Fibroblast of peridontal ligament (primary cell): ENCODE results near the gene STRN3.
"Not testable (repeated sequence)": the region's sequence is repeated elsewhere in the genome, so short reads cannot be mapped to it uniquely, and the experiment has no call there.

Source experiments
- DNase-seq: peaks from one replicate; pipeline ENCODE4 v3.0.0-alpha.2; 2010; ENCODE audit errors: extremely low read depth

The STRN3 gene, protein sequence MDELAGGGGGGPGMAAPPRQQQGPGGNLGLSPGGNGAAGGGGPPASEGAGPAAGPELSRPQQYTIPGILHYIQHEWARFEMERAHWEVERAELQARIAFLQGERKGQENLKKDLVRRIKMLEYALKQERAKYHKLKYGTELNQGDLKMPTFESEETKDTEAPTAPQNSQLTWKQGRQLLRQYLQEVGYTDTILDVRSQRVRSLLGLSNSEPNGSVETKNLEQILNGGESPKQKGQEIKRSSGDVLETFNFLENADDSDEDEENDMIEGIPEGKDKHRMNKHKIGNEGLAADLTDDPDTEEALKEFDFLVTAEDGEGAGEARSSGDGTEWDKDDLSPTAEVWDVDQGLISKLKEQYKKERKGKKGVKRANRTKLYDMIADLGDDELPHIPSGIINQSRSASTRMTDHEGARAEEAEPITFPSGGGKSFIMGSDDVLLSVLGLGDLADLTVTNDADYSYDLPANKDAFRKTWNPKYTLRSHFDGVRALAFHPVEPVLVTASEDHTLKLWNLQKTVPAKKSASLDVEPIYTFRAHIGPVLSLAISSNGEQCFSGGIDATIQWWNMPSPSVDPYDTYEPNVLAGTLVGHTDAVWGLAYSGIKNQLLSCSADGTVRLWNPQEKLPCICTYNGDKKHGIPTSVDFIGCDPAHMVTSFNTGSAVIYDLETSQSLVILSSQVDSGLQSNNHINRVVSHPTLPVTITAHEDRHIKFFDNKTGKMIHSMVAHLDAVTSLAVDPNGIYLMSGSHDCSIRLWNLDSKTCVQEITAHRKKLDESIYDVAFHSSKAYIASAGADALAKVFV

GRCh38 chr14:31026077-31026449, at the start of gene STRN3:
STRN3 (minus strand) TSS chr14:31026379; CDS start chr14:31026185, 194 bp downstream.
- no peak for DNase-seq

GRCh38 chr14:31075144-31075543, 49.0 kb upstream of the STRN3 start:
- DNase-seq, result no peak

DNA sequence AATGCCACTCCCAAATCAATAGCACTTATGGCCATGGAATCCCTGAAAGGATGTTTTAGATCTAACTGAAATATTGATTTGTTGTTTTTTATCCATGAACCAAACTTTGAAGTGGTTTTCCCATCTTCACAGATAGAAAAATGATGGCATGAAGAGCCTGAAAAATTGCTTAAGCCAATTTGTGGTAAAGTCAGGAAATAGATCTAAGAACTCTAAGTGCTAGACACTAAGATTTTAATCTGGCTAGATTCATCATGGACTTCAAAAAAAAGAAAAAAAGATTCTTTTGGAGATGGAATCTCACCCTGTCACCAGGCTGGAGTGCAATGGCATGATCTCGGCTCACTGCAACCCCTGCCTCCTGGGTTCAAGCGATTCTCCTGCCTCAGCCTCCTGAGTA, 45.0 kb upstream of the STRN3 start:
- DNase-seq, result peak; percentile 19

DNA sequence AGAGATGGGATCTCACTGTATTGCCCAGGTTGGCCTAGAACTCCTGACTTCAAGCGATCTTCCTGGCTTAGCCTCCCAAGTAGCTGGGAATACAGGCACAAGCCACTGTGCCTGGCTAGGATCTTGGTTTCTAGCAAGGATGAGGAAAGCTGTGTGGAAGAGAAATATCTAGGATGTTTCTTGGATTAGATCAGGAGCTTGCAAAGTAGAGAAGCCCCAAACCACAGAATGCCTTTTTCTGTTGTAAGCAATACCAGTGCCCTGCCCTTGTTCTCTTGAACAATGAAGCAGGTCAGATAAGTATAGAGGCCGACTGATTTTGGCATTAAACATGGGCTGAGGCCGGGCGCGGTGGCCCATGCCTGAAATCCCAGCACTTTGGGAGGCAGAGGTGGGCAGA, 44.3 kb upstream of the STRN3 start:
- DNase-seq, result peak; percentile 94

GRCh38 chr14:31069343-31069742, 43.2 kb upstream of the STRN3 start:
- no peak for DNase-seq

DNA sequence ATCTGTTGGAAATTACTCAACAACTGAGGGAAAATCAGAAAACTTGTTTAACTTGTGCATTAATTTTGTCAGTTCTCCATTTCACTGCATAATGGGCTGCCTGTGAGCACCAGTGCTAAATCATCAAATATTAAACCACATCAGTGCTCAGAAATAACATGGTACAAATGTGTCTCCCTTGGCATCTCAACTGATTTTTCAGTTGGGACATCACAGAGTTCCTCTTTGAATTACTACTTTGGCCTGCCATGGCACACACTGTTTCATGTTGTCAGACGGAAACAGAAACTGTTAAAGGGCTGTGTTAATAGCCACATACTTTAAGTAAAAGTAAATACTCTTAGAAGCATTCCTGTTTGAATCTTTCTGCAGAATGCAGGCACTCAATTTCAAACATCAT, 42.1 kb upstream of the STRN3 start:
- no peak for DNase-seq

DNA sequence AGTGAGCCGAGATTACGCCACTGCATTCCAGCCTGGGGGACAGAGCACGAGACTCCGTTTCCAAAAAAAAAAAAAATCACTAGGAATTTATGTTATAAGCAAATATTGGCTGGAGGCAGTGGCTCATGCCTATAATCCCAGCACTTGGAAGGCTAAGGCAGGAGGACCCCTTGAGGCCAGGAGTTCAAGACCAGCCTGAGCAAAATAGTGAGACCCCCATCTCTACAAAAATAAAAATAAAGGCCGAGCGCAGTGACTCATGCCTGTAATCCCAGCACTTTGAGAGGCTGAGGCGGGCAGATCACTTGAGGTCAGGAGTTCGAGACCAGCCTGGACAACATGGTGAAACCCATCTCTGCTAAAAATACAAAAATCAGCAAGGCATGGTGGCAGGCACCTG, 36.7 kb upstream of the STRN3 start:
- not testable (repeated sequence) for DNase-seq

- DNase-seq, result no peak
Observed at GRCh38 chr14:31060253-31060875, 34.2 kb upstream of the STRN3 start.

DNA sequence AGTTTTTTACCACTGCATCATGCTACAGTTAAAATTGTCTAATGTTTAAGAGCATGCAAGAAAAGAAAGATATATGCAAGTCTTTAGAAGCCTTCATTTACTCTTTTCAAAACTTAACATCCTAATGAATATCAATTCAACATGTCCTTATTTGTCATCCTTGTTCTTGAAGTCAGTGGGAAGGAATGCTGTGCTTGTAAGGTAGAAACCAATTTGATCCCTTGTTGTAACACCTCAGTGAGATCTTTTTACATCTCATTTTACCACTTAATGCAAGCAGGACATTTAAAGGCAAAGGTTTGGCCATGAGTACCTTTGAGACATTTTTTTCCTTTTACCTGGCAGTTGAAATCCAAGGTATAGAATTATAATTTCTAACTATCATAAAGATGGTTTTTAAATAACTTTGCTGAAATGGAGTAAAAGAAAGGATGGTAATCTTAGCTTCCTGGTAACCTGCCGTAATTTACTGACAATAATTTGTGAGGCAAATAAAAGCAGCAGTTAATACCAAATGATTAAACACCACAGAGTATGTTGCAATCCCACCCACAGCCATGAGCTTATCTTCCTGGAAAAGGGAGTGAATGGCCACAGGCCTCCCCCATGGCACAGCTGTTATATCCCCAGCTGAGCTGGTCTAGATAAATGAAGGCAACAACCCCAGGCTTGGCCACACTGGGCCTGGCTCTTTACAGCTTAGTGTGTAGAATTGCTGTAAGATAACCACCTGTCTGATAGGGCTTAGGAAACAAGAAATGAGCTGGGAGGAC, 33.2 kb upstream of the STRN3 start:
- DNase-seq, result peak; percentile 68

- DNase-seq, result no peak
Observed at GRCh38 chr14:31057701-31058364, 31.7 kb upstream of the STRN3 start.

- DNase-seq, result no peak
Observed at GRCh38 chr14:31057035-31057434, 30.9 kb upstream of the STRN3 start.

- DNase-seq, result not testable (repeated sequence)
Observed at GRCh38 chr14:31052905-31053586, 26.9 kb upstream of the STRN3 start.

DNA sequence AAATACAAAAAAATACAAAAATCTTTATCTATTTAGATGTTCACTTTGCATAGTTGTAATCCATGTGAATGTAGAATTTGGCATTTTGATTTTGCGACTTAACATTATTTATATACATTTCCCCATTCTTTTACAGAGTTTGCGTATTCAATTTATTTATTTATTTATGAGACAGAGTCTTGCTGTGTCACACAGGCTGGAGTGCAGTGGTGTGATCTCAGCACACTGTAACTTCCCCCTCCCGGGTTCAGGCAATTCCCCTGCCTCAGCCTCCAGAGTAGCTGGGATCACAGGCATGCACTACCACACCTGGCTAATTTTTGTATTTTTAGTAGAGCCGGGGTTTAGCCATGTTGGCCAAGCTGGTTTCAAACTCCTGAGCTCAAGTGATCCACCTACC, 25.3 kb upstream of the STRN3 start:
- no peak for DNase-seq

DNA sequence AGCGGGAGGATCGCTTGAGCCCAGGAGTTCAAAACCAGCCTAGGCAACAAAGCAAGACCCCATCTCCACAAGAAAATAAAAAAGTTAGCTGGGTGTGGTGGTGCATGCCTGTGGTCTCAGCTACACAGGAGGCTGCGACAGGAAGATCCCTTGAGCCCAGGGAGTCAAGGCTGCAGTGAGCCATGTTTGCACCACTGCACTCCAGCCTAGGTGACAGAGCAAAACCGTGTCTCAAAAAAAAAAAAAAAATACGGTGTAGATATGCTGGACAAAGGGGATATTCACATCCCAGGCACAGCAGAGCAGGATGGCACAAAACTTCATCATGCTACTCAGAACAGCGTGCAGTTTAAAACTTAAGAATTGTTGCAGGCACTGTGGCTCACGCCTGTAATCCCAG, 24.8 kb upstream of the STRN3 start:
- no peak for DNase-seq

DNA sequence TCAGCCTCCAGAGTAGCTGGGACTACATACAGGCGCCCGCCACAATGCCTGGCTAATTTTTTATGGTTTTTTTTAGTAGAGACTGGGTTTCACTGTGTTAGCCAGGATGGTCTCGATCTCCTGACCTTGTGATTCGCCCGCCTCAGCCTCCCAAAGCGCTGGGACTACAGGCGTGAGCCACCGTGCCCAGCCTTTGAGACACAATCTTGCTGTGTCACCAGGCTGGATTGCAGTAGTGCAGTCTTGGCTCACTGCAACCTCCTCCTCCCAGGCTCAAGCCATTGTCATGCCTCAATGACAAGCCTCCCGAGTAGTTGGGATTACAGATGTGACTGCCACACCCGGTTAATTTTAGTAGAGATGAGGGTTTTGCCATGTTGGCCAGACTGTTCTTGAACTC, 21.3 kb upstream of the STRN3 start:
- DNase-seq, result no peak

- DNase-seq, result no peak
Observed at GRCh38 chr14:31045501-31046080, 19.4 kb upstream of the STRN3 start.

GRCh38 chr14:31043379-31043778, 17.2 kb upstream of the STRN3 start:
- no peak for DNase-seq

- not testable (repeated sequence) for DNase-seq
Observed at GRCh38 chr14:31042893-31043292, 16.7 kb upstream of the STRN3 start.

- no peak for DNase-seq
Observed at GRCh38 chr14:31042300-31042699, 16.1 kb upstream of the STRN3 start.

DNA sequence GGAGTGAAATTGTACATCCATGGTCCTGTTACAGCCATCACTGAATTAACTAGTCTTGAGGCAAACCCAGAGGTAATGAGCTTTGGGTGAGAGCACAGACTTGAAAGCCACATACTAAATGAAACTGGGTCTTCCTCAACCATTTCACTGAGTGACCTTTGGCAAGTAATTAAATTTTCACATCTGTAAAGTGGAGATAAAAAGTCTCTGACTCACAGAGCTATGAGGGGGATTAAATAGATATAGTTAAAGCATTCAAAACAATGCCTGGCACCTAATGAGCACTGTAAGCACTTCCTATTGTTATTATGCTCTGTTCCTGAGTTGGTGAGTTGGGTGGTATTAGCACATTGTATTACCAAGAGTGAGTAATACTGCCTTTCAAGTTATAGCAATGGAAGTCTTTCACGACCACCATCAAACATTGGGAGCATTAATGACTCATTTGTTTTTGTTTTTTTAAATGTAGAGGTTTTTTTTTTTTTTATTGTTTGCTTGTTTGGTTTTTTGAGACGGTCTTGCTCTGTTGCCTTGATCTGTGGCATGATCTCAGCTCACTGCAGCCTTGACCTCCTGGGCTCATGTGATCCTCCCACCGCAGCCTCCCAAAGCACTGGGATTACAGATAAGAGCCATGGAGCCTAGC, 12.5 kb upstream of the STRN3 start:
- DNase-seq, result no peak
